ENCODE data around the gene FILIP1L. TPM values are rescaled to one million over a fixed set of nuclear protein-coding genes. Genes with fewer than 3 reads are reported as not detected.

FILIP1L gene
- total RNA-seq, 1 experiment from 2014 or later = 4.3 TPM

GRCh38 chr3:100030914-100031425, 83.3 kb downstream of the FILIP1L start:
- POLR2A ChIA-PET (ENCODE audit: low non-redundant PET) = no interaction called here
- H3K9me3 ChIP-seq (ENCODE audit: low read depth, low read length, poor library complexity, severe bottlenecking) = no peaks in the 10 kb centered on the region
- no peaks in the 10 kb centered on the region for H3K36me3 ChIP-seq (ENCODE audit: insufficient read depth, low read length, poor library complexity, severe bottlenecking)
- BruUV-seq (replicated peaks) = no TSS peak
- H3K27ac ChIP-seq (ENCODE audit: low read depth, low read length, poor library complexity, severe bottlenecking) = no peak overlapping the region
- no peaks in the 10 kb centered on the region for H3K27me3 ChIP-seq (replicated peaks; ENCODE audit: insufficient read depth, low read depth, low read length, poor library complexity)
- DNase-seq (ENCODE audit: low spot score) = no peak
- CTCF ChIA-PET = no interaction called here
- H3K4me1 ChIP-seq (ENCODE audit: insufficient read depth, low read length, poor library complexity, severe bottlenecking) = no peaks in the 10 kb centered on the region
- intact Hi-C loops (cut with micrococcal nuclease; ENCODE audit: unreplicated experiment) = no loop called here
- H3K4me3 ChIP-seq (ENCODE audit: low read depth, low read length, poor library complexity, severe bottlenecking) = no peak overlapping the region
- TF ChIP-seq CTCF (conservative IDR thresholded peaks at IDR 0.05; ENCODE audit: low read depth, low read length) = no peak
- TF ChIP-seq EZH2 (IDR thresholded peaks at IDR 0.05; ENCODE audit: borderline replicate concordance, low read depth, low read length, poor library complexity, severe bottlenecking) = no peak

- POLR2A ChIA-PET (ENCODE audit: low non-redundant PET) = no interaction called here
- no peak overlapping the region for H3K27ac ChIP-seq (ENCODE audit: low read depth, low read length, poor library complexity, severe bottlenecking)
- CTCF ChIA-PET = no interaction called here
- no peak for DNase-seq (ENCODE audit: low spot score)
- no peaks in the 10 kb centered on the region for H3K36me3 ChIP-seq (ENCODE audit: insufficient read depth, low read length, poor library complexity, severe bottlenecking)
- no peaks in the 10 kb centered on the region for H3K4me1 ChIP-seq (ENCODE audit: insufficient read depth, low read length, poor library complexity, severe bottlenecking)
- H3K27me3 ChIP-seq (replicated peaks; ENCODE audit: insufficient read depth, low read depth, low read length, poor library complexity) = no peaks in the 10 kb centered on the region
- no peak for TF ChIP-seq CTCF (conservative IDR thresholded peaks at IDR 0.05; ENCODE audit: low read depth, low read length)
- TF ChIP-seq EZH2 (IDR thresholded peaks at IDR 0.05; ENCODE audit: borderline replicate concordance, low read depth, low read length, poor library complexity, severe bottlenecking) = no peak
- H3K9me3 ChIP-seq (ENCODE audit: low read depth, low read length, poor library complexity, severe bottlenecking) = no peaks in the 10 kb centered on the region
- BruUV-seq (replicated peaks) = no TSS peak
- intact Hi-C loops (cut with micrococcal nuclease; ENCODE audit: unreplicated experiment) = no loop called here
- no peak overlapping the region for H3K4me3 ChIP-seq (ENCODE audit: low read depth, low read length, poor library complexity, severe bottlenecking)
Measured at GRCh38 chr3:100030346-100030745, 84.0 kb downstream of the FILIP1L start.

GRCh38 chr3:100029689-100030088, 84.6 kb downstream of the FILIP1L start:
- CTCF ChIA-PET = no interaction called here

More at GRCh38 chr3:100029689-100030088, 84.6 kb downstream of the FILIP1L start:
- TF ChIP-seq EZH2 (IDR thresholded peaks at IDR 0.05; ENCODE audit: borderline replicate concordance, low read depth, low read length, poor library complexity, severe bottlenecking) (no peak), CTCF (conservative IDR thresholded peaks at IDR 0.05; ENCODE audit: low read depth, low read length) (no peak)
- Histone ChIP-seq H3K9me3 (ENCODE audit: low read depth, low read length, poor library complexity, severe bottlenecking) (no peaks in the 10 kb centered on the region), H3K36me3 (ENCODE audit: insufficient read depth, low read length, poor library complexity, severe bottlenecking) (no peaks in the 10 kb centered on the region), H3K4me1 (ENCODE audit: insufficient read depth, low read length, poor library complexity, severe bottlenecking) (no peaks in the 10 kb centered on the region), H3K27me3 (replicated peaks; ENCODE audit: insufficient read depth, low read depth, low read length, poor library complexity) (no peaks in the 10 kb centered on the region), H3K4me3 (ENCODE audit: low read depth, low read length, poor library complexity, severe bottlenecking) (no peak overlapping the region), H3K27ac (ENCODE audit: low read depth, low read length, poor library complexity, severe bottlenecking) (no peak overlapping the region)
- BruUV-seq (replicated peaks) = no TSS peak
- intact Hi-C loops (cut with micrococcal nuclease; ENCODE audit: unreplicated experiment) = no loop called here
- no peak for DNase-seq (ENCODE audit: low spot score)
- POLR2A ChIA-PET (ENCODE audit: low non-redundant PET) = no interaction called here
